Peyer's patch (tissue), 4 donors: ENCODE measurements around the gene YTHDF1. TPM values are rescaled to one million over a fixed set of nuclear protein-coding genes. Genes with fewer than 3 reads are reported as not detected.

ENCODE experiments used
- DNase-seq, 3 donors: peaks; one replicate each; pipeline ENCODE4 v3.0.0-alpha.2; 2017 to 2019
- H3K27ac ChIP-seq, 4 donors: fragments of 200-600 bp; sonication (generic); one replicate each; pipeline ENCODE4 v1.5.1; 2016 to 2019
- H3K27me3 ChIP-seq, 2 donors: fragments of 200-600 bp; sonication (generic); one replicate each; pipeline ENCODE4 v1.5.1; 2019
- H3K36me3 ChIP-seq, 3 donors: fragments of 200-600 bp; sonication (generic); one replicate each; pipeline ENCODE4 v1.5.1; 2016 to 2019
- H3K4me1 ChIP-seq, 4 donors: fragments of 200-600 bp; sonication (generic); one replicate each; pipeline ENCODE4 v1.5.1; 2016 to 2019
- H3K4me3 ChIP-seq, 4 donors: fragments of 200-600 bp; sonication (generic); 1 replicate in 3 of 4; 2 replicates in 1 of 4; pipeline ENCODE4 v1.5.1; 2016 to 2019; ENCODE audit warnings: mild to moderate bottlenecking in 1 of 4
- H3K9me3 ChIP-seq, 4 donors: fragments of 200-600 bp; sonication (generic); one replicate each; pipeline ENCODE4 v1.5.1; 2016 to 2019; ENCODE audit warnings: mild to moderate bottlenecking in 1 of 4
- POLR2A ChIP-seq, 2 donors: fragments of 450-650 bp; IDR thresholded peaks; one replicate each; pipeline ENCODE4 v1.5.1; 2017; ENCODE audit warnings: antibody characterized with exemption in 2 of 2, mild to moderate bottlenecking in 2 of 2, moderate library complexity in 2 of 2
- total RNA-seq, 4 donors: library from RNA; depleted of rRNA; stranded (reverse); fragments of >200 nt; gene quantifications; one replicate each; pipeline ENCODE4 v1.1.0, GENCODE V29; 2016
- TF ChIP-seq, protein P1 (sequence below), 6 experiments: fragments of 450-650 bp in 4 of 6; fragments of 200-600 bp in 2 of 6; sonication (generic) in 1 of 6; IDR thresholded peaks; one replicate each; pipeline ENCODE4 v1.5.1; 2017 to 2019; ENCODE audit warnings: antibody characterized with exemption in 6 of 6, mild to moderate bottlenecking in 3 of 6, moderate library complexity in 1 of 6

YTHDF1 gene
- total RNA-seq, 4 donors from 2014 or later = 25.7 to 30.5 (median 28.3) TPM

DNA sequence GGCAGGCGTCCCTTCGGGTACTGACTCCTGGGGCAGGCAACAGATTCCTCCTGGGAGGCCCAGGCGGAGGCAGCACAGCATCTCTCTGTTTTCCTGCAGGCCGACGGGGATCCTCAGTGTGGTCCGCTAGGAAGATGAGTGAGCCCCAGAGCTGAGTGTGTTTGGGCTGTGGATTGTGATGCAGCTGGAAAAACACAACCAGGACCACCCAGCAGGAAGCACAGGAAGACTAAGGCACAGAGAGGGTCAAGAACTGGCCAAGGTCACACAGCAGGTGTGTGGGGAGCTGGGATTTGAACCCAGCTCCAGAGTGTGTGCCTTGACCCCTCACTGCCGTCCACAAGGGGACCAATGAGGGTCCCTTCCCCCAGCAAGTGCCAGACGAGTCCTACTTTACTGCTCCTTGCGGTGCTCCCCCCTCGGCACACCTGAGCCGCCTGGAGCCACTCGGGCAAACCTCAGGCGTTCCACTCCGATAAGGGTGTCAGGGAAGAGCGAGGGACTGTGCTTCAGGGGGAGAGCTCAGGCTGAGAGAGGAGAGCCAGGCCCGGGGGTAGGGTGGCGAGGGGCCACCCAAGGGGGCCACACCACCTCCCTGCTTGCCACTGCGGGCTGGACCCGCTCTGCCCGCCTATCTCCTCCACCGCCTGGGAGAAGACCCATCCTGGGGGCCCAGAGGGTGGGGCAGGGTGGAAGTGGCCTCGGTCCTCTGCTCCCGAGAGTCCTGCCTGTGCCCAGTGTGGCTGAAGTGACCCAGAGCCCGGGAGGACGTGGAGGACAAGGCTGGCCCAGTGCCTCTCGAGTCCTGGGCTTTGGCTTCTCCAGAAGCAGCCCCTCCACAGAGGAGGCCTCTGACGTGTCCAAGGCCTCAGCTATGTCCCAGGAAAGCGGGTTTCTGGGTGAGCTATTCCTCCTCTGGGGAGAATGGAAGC is 63.3 kb downstream of the YTHDF1 start:
- Histone ChIP-seq H3K27ac (no peak overlapping the region), H3K4me3 (no peak overlapping the region), H3K36me3 (no peaks in the 10 kb centered on the region), H3K9me3 (no peaks in the 10 kb centered on the region), H3K27me3 (peaks cover 0 to 6% of the 10 kb centered on the region in 2 donors), H3K4me1 (no peaks in the 10 kb centered on the region)
- DNase-seq = no peak
- TF ChIP-seq, protein P1, sequence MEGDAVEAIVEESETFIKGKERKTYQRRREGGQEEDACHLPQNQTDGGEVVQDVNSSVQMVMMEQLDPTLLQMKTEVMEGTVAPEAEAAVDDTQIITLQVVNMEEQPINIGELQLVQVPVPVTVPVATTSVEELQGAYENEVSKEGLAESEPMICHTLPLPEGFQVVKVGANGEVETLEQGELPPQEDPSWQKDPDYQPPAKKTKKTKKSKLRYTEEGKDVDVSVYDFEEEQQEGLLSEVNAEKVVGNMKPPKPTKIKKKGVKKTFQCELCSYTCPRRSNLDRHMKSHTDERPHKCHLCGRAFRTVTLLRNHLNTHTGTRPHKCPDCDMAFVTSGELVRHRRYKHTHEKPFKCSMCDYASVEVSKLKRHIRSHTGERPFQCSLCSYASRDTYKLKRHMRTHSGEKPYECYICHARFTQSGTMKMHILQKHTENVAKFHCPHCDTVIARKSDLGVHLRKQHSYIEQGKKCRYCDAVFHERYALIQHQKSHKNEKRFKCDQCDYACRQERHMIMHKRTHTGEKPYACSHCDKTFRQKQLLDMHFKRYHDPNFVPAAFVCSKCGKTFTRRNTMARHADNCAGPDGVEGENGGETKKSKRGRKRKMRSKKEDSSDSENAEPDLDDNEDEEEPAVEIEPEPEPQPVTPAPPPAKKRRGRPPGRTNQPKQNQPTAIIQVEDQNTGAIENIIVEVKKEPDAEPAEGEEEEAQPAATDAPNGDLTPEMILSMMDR (IDR thresholded peaks at IDR 0.05) = no peak
- TF ChIP-seq POLR2A (IDR thresholded peaks at IDR 0.05) = no peak

DNA sequence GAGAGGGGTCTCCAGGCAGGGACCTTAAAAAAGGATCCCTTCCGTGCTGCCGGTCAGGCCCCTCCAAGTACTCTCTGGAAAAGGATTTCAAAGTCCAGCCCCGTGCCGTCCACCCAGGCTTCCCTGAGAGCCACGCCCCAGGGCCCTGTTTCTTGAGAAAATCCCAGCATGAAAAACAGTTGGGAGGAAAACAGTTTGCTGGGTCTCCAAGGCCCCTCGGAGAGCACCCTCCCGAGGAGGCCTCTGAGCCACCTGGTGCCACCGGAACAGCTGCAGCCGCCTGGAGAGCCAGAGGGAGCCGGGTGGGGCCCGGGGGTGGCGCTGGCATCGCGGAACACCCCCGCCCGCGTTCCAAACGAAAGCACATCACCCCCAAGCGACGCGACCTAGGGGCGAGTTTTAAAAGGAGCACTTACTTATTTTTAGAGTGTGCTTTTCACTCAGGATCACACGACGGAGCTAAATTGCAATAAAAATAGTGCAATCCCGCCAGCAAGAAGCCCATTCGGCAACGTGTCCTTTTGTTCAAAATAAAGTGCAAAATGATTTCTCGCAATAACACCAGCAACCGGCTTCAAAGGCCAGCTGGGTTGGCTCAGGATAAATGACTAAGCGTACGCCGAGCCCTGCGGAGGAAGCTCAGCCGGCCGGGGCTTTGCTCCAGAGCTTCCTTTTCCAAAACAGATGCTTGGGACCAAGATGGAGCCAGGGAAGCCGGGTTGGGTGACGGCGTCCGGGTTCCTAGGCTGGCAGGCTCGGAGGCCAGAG is 64.2 kb downstream of the YTHDF1 start:
- no peaks in the 10 kb centered on the region for H3K9me3 ChIP-seq
- DNase-seq = no peak
- no peaks in the 10 kb centered on the region for H3K36me3 ChIP-seq
- TF ChIP-seq, protein P1 (IDR thresholded peaks at IDR 0.05) = no peak
- no peak for TF ChIP-seq POLR2A (IDR thresholded peaks at IDR 0.05)
- no peak overlapping the region for H3K4me3 ChIP-seq
- no peak overlapping the region for H3K27ac ChIP-seq
- H3K4me1 ChIP-seq = no peaks in the 10 kb centered on the region
- peaks cover 0 to 6% of the 10 kb centered on the region in 2 donors for H3K27me3 ChIP-seq

DNA sequence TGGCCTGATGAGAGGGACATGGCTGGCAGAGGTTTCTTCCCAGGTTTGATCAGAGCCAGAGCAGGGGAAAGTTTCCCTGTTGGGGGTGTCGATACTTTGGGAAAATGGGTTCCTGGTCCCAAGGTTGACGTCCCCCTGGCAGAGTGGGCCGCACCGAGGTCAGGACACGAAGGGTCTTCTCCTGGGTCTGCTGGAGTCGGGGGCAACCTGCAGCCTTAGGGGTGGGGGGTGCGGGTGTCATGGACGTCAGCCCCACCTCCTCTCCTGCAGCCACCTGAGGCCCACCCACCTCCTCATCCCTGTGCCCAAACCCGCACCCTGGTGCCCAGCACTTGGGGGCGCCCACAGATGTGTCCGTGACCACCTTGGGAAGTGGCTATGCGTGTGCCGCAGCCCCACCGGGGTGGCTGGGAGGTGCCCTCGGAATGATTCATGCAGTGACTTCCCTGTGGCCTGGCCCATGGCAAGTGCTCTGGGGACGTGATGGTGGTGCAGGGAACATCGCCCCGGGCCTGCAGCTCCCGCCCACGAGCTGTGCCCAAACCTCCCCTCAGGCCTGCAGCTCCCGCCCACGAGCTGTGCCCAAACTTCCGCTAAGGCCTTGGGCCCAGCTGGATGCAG is 64.9 kb downstream of the YTHDF1 start:
- no peaks in the 10 kb centered on the region for H3K36me3 ChIP-seq
- H3K27ac ChIP-seq = no peak overlapping the region
- no peak for DNase-seq
- TF ChIP-seq, protein P1 (IDR thresholded peaks at IDR 0.05) = no peak
- TF ChIP-seq POLR2A (IDR thresholded peaks at IDR 0.05) = no peak
- no peaks in the 10 kb centered on the region for H3K4me1 ChIP-seq
- no peaks in the 10 kb centered on the region for H3K9me3 ChIP-seq
- no peak overlapping the region for H3K4me3 ChIP-seq
- H3K27me3 ChIP-seq = peaks cover 0 to 6% of the 10 kb centered on the region in 2 donors

DNA sequence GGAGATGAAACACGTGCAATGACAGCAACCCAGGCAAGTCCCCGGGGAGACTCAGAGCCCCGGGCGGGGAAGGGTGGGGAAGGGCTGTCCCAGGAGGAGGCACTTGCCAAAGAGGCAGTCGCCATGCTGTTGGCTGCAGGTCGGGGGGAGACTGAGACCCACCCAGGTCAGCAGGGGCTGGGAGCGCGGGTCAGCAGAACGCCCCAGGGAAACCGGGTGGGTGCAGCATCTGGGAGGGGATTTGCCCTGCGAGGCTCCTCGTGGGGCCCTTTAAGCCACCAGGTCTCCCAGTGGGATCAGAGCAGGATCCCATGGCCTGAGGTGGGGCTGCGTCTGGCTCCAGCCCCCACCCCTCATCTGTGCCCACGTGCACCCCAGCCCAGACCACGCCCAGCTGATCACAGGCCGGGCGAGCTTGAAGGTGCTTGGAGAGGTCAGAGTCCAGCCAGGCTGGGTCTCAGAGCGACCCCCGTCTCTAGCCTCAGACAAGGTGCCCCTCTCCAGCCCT is 65.5 kb downstream of the YTHDF1 start:
- Histone ChIP-seq H3K27ac (no peak overlapping the region), H3K4me3 (no peak overlapping the region), H3K27me3 (peaks cover 0 to 6% of the 10 kb centered on the region in 2 donors), H3K9me3 (no peaks in the 10 kb centered on the region), H3K4me1 (no peaks in the 10 kb centered on the region), H3K36me3 (no peaks in the 10 kb centered on the region)
- no peak for DNase-seq
- no peak for TF ChIP-seq POLR2A (IDR thresholded peaks at IDR 0.05)
- TF ChIP-seq, protein P1 (IDR thresholded peaks at IDR 0.05) = no peak

DNA sequence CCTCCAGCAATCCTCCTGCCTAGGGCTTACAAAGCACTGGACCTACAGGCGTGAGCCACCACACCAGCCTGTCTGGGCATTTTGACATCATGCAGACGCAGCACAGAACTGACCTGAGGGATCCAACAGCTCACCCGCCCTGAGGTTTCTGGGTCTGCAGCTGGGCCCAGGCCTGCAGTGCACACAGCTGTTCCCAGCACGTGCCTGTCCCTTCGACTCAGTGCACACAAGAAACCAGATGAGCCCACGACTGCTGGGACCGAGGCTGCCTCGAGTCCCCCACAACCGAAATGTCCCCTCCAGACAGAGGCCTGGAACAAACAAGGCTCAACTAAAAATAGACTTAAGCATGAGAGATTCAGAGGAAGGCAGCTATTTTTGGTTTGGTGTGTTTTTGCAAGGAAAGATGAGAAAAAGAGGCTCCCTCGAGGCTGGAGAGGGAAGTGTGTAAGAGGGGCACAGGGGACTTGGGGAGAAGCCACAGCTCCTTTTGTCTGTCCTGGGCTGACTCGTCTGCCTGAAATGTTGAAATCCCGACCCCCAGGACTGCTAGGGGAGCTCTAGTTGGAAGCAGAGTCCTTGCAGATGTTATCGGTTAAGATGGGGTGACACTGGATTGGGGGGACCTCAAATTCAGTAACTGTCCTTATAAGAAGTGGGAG is 66.3 kb downstream of the YTHDF1 start:
- H3K4me1 ChIP-seq = no peaks in the 10 kb centered on the region
- peaks cover 0 to 6% of the 10 kb centered on the region in 2 donors for H3K27me3 ChIP-seq
- H3K27ac ChIP-seq = no peak overlapping the region
- no peaks in the 10 kb centered on the region for H3K36me3 ChIP-seq
- H3K4me3 ChIP-seq = no peak overlapping the region
- DNase-seq = no peak
- TF ChIP-seq, protein P1 (IDR thresholded peaks at IDR 0.05) = no peak
- no peak for TF ChIP-seq POLR2A (IDR thresholded peaks at IDR 0.05)
- no peaks in the 10 kb centered on the region for H3K9me3 ChIP-seq
